ENCODE results near the gene CFAP97D2. TPM values are rescaled to one million over a fixed set of nuclear protein-coding genes. Genes with fewer than 3 reads are reported as not detected.
"Not testable (repeated sequence)": the region's sequence is repeated elsewhere in the genome, so short reads cannot be mapped to it uniquely, and the experiment has no call there.

The CFAP97D2 gene
- total RNA-seq, 1 donor from 2014 or later: 7.5 TPM

GRCh38 chr13:114143806-114144605, 35.1 kb upstream of the CFAP97D2 start:
- DNase-seq (ENCODE audit: low spot score): no peak

- no peak for DNase-seq (ENCODE audit: low spot score)
These were observed 34.3 kb upstream of the CFAP97D2 start for GRCh38 chr13:114144606-114145244.

GRCh38 chr13:114145256-114145655, 33.8 kb upstream of the CFAP97D2 start:
- DNase-seq (ENCODE audit: low spot score): no peak

- DNase-seq (ENCODE audit: low spot score): no peak
These were observed 33.3 kb upstream of the CFAP97D2 start for GRCh38 chr13:114145722-114146121.

GRCh38 chr13:114146173-114146572, 32.9 kb upstream of the CFAP97D2 start:
- DNase-seq (ENCODE audit: low spot score): no peak

GRCh38 chr13:114146629-114147028, 32.4 kb upstream of the CFAP97D2 start:
- no peak for DNase-seq (ENCODE audit: low spot score)

GRCh38 chr13:114147803-114148520, 31.1 kb upstream of the CFAP97D2 start:
- no peak for DNase-seq (ENCODE audit: low spot score)

- DNase-seq (ENCODE audit: low spot score): no peak
These were observed 30.6 kb upstream of the CFAP97D2 start for GRCh38 chr13:114148521-114148855.

GRCh38 chr13:114148886-114149285, 30.2 kb upstream of the CFAP97D2 start:
- DNase-seq (ENCODE audit: low spot score): not testable (repeated sequence)

GRCh38 chr13:114149774-114150740, 29.0 kb upstream of the CFAP97D2 start:
- no peak for DNase-seq (ENCODE audit: low spot score)

- no peak for DNase-seq (ENCODE audit: low spot score)
These were observed 28.0 kb upstream of the CFAP97D2 start for GRCh38 chr13:114151031-114151430.

- no peak for DNase-seq (ENCODE audit: low spot score)
These were observed 27.3 kb upstream of the CFAP97D2 start for GRCh38 chr13:114151565-114152284.

- DNase-seq (ENCODE audit: low spot score): no peak
These were observed 26.8 kb upstream of the CFAP97D2 start for GRCh38 chr13:114152285-114152645.

GRCh38 chr13:114152831-114153371, 26.2 kb upstream of the CFAP97D2 start:
- no peak for DNase-seq (ENCODE audit: low spot score)

GRCh38 chr13:114153485-114154080, 25.5 kb upstream of the CFAP97D2 start:
- DNase-seq (ENCODE audit: low spot score): no peak

- DNase-seq (ENCODE audit: low spot score): no peak
These were observed 24.6 kb upstream of the CFAP97D2 start for GRCh38 chr13:114154476-114154875.

GRCh38 chr13:114155320-114155719, 23.7 kb upstream of the CFAP97D2 start:
- no peak for DNase-seq (ENCODE audit: low spot score)

GRCh38 chr13:114155926-114156883, 22.9 kb upstream of the CFAP97D2 start:
- no peak for DNase-seq (ENCODE audit: low spot score)
